B cell (primary cell): ENCODE measurements around the gene FAXC.

Source experiments
- CTCF ChIP-seq: fragments of 200-600 bp; IDR thresholded peaks from one replicate; pipeline ENCODE4 v1.8.0; 2022; ENCODE audit warnings: antibody characterized with exemption, mild to moderate bottlenecking
- EZH2 ChIP-seq: IDR thresholded peaks from 2 replicates; pipeline ENCODE4 v1.6.1; 2012; ENCODE audit warnings: borderline replicate concordance, low read depth, mild to moderate bottlenecking, moderate library complexity, low read length; ENCODE audit not compliant: insufficient read depth, poor library complexity, severe bottlenecking

- TF ChIP-seq CTCF (no peak), EZH2 (no peak)
Observed at GRCh38 chr6:99297415-99297814, 52.1 kb downstream of the FAXC start.
